ENCODE results near the gene CFDP1. TPM values are rescaled to one million over a fixed set of nuclear protein-coding genes. Genes with fewer than 3 reads are reported as not detected.
"Not testable (repeated sequence)": the region's sequence is repeated elsewhere in the genome, so short reads cannot be mapped to it uniquely, and the experiment has no call there.

Gene CFDP1
- total RNA-seq, 2 donors from 2014 or later: 25.2 to 33.6 TPM

GRCh38 chr16:75466760-75467159 lies 33.5 kb upstream of the CFDP1 start:
- Histone ChIP-seq H3K4me3 (no peak overlapping the region), H3K36me3 (no peaks in the 10 kb centered on the region), H3K9me3 (no peaks in the 10 kb centered on the region), H3K27me3 (no peaks in the 10 kb centered on the region), H3K27ac (no peak overlapping the region), H3K4me1 (peaks cover 0 to 8% of the 10 kb centered on the region in 2 donors)
- DNase-seq (ENCODE audit: low spot score): no peak
- TF ChIP-seq CTCF (IDR thresholded peaks at IDR 0.05): no peak

- H3K27ac ChIP-seq: peak within 1 kb of the TSS; percentile 95 to 97
- DNase-seq (ENCODE audit: low spot score): peak; percentile 99
- H3K4me1 ChIP-seq: peaks cover 0 to 22% of the 10 kb centered on the region in 2 donors
- no peaks in the 10 kb centered on the region for H3K27me3 ChIP-seq
- peak within 1 kb of the TSS; percentile 75 to 81 for H3K4me3 ChIP-seq
- no peaks in the 10 kb centered on the region for H3K9me3 ChIP-seq
- peak; percentile 99 to 100 for TF ChIP-seq CTCF (IDR thresholded peaks at IDR 0.05)
- no peaks in the 10 kb centered on the region for H3K36me3 ChIP-seq
These were observed 31.0 kb upstream of the CFDP1 start, which contains the start of gene TMEM170A for GRCh38 chr16:75464122-75464918. Gene TMEM170A (minus strand): TSS chr16:75464689. CDS start chr16:75464600, 89 bp downstream.

DNA sequence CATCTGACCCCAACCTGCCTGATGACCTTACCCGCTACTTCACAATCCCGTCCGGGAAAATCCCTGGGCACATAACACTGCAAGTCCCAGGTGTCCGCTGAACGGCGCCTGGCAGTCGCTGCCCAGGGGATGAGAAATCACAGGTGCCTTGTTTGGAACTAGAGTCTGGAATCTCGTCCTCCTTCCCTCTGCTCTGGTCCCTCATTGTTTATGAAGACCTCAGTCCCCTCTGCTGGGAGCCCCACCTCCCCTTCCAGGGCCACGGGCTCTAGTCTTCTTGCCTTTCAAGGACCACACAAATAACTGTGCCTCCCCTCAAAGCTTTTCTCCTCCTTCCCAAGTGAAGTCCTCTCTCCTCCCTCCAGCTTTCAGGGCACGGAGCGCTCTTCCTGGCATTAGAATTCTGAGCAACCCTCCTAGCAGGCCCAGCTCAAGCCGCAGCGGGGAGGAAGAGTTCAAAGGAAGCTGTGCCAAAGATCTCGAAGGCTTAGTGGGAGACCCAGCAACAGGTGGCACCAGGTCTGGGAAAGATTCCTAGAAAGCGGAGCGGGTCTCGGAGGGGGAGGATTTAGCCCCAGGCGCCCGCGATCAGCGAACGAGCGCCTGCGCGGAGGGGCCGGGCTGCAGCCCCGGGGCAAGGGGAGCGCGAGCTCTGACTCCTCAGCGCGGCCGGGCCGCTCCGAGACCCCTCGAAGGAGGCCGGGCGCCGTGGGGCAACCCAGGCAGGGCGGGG lies 30.3 kb upstream of the CFDP1 start:
- not testable (repeated sequence) for H3K9me3 ChIP-seq; H3K27me3 ChIP-seq; DNase-seq (ENCODE audit: low spot score); H3K36me3 ChIP-seq
- H3K27ac ChIP-seq: peak overlapping the region; percentile 95 to 97
- H3K4me3 ChIP-seq: peak overlapping the region; percentile 75 to 81
- peaks cover 0 to 22% of the 10 kb centered on the region in 2 donors for H3K4me1 ChIP-seq

GRCh38 chr16:75462806-75463205 lies 29.5 kb upstream of the CFDP1 start:
- no peak overlapping the region for H3K4me3 ChIP-seq
- H3K27ac ChIP-seq: no peak overlapping the region
- no peaks in the 10 kb centered on the region for H3K9me3 ChIP-seq
- TF ChIP-seq CTCF (IDR thresholded peaks at IDR 0.05): no peak
- H3K4me1 ChIP-seq: peaks cover 0 to 22% of the 10 kb centered on the region in 2 donors
- no peaks in the 10 kb centered on the region for H3K36me3 ChIP-seq
- H3K27me3 ChIP-seq: no peaks in the 10 kb centered on the region
- DNase-seq (ENCODE audit: low spot score): no peak

DNA sequence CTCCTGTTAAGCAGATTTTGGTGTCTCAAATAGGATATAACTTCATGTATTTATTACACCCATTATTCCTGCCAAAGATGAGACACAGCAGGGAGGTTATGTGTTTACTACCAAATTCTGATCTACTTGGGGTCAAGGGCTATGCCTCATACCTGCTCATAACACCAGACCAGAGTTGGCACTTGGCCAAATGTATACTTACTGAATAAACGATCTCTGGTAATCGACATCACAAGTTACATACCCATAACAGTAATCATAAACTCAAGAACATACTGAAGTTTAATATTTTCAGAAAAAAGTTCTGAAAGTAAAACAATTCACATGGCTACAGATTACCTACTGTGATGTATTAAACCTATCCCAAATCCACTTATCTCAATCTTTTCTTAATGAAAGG lies 28.3 kb upstream of the CFDP1 start:
- Histone ChIP-seq H3K9me3 (no peaks in the 10 kb centered on the region), H3K27me3 (no peaks in the 10 kb centered on the region), H3K36me3 (no peaks in the 10 kb centered on the region), H3K4me3 (no peak overlapping the region), H3K4me1 (peaks cover 0 to 33% of the 10 kb centered on the region in 2 donors), H3K27ac (no peak overlapping the region)
- no peak for DNase-seq (ENCODE audit: low spot score)
- TF ChIP-seq CTCF (IDR thresholded peaks at IDR 0.05): no peak

GRCh38 chr16:75460446-75460845 lies 27.1 kb upstream of the CFDP1 start:
- Histone ChIP-seq H3K4me3 (no peak overlapping the region), H3K27ac (no peak overlapping the region), H3K4me1 (peaks cover 0 to 34% of the 10 kb centered on the region in 2 donors), H3K36me3 (no peaks in the 10 kb centered on the region), H3K27me3 (no peaks in the 10 kb centered on the region), H3K9me3 (no peaks in the 10 kb centered on the region)
- DNase-seq (ENCODE audit: low spot score): no peak
- no peak for TF ChIP-seq CTCF (IDR thresholded peaks at IDR 0.05)
